ENCODE data around the gene SMARCA2.

The SMARCA2 gene

DNA sequence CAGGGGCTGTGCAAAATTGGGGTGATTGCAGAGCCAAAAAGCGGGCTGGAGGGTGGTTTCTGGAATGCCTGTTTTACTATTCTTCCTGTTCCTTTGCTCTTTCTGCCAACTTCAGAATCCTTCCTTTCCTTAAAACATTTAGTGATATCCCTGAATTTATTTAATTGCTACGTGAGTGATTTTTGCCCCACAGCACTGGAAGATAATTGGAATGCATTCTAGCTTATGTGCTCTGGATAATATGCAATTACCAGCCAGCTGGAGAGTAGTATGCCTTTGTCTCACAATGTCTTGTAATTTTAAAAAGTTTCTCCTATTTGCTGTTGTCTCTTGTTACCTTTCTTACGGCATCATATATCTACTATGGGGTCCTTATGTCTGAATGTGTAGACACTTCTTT is 115.8 kb downstream of the SMARCA2 start:
- no peak for DNase-seq (ENCODE audit: low read depth)
- H3K4me3 ChIP-seq (ENCODE audit: low read depth, low read length) = no peak overlapping the region
- TF ChIP-seq, protein P1, sequence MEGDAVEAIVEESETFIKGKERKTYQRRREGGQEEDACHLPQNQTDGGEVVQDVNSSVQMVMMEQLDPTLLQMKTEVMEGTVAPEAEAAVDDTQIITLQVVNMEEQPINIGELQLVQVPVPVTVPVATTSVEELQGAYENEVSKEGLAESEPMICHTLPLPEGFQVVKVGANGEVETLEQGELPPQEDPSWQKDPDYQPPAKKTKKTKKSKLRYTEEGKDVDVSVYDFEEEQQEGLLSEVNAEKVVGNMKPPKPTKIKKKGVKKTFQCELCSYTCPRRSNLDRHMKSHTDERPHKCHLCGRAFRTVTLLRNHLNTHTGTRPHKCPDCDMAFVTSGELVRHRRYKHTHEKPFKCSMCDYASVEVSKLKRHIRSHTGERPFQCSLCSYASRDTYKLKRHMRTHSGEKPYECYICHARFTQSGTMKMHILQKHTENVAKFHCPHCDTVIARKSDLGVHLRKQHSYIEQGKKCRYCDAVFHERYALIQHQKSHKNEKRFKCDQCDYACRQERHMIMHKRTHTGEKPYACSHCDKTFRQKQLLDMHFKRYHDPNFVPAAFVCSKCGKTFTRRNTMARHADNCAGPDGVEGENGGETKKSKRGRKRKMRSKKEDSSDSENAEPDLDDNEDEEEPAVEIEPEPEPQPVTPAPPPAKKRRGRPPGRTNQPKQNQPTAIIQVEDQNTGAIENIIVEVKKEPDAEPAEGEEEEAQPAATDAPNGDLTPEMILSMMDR (conservative IDR thresholded peaks at IDR 0.05; ENCODE audit: low read depth, low read length) = no peak

DNA sequence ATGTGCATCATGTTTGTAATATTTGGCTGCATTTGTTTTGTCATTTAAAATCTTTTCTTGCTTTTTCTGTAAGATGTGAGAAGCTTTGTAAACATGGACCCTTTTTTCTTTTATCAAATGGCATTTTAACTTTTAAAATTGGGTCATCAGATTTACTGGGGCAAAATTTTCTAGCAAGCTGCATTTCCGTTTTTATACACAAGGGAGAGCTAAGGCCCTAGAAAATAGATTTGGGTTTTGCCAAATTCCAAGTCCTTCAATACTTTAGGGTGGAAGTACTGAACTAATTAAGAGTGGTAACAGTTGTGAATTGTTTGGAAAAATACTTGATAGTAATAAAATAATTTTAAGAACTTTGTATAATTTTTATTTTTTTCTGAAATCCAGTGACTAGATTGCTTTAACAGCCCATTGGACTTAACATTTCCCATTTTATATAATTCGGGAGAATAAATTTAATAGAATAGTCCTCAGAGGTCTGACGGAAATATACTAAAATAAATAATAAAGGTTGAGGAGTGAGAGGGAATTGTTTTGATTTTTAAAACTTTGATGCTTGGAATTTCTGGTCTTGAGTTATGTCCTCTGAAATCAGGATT is 117.4 kb downstream of the SMARCA2 start:
- no peak overlapping the region for H3K4me3 ChIP-seq (ENCODE audit: low read depth, low read length)
- DNase-seq (ENCODE audit: low read depth) = peak; percentile 72
- TF ChIP-seq, protein P1 (conservative IDR thresholded peaks at IDR 0.05; ENCODE audit: low read depth, low read length) = peak; percentile 71

DNA sequence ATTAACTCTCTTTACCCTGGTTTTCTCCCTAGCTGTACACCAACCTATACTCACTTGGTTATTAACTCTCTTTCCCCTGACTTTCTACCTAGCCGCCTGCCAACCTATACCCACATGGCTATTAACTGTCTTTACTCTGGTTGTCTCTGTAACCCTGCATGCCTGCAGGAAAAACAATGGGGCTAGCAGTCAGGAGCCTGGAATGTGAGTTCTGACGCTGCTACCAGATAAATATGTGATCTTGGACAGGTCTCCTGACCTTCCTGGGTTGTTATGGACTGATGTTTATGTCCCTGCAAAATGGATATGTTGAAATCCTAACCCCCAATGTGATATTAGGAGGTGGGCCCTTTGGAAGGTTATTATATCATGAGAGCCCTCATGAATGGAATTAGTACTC is 119.2 kb downstream of the SMARCA2 start:
- TF ChIP-seq, protein P1 (conservative IDR thresholded peaks at IDR 0.05; ENCODE audit: low read depth, low read length) = no peak
- peak; percentile 57 for DNase-seq (ENCODE audit: low read depth)

DNA sequence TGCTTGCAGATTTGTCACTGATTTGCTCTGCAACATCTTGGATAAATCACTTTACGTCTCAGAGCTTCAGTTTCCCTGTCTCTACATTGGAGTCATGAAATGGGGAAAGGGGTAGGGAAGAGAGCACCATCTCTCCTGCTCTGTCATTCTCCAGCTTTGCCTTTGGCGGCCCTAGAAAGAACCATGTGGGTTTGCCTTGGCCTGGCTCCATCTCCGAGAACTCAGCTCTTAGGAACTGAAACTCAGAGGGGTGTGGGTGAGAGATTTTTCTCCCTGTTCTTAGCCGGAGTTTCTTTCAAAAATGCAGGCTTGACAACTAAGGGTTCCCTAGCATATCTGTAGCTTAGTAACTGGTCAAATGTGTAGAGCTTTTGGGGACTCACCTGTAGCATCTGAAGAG is 123.5 kb downstream of the SMARCA2 start:
- TF ChIP-seq, protein P1 (conservative IDR thresholded peaks at IDR 0.05; ENCODE audit: low read depth, low read length) = no peak
- DNase-seq (ENCODE audit: low read depth) = no peak
- H3K4me3 ChIP-seq (ENCODE audit: low read depth, low read length) = no peak overlapping the region

More for the DNA sequence above, 119.2 kb downstream of the SMARCA2 start:
- no peak overlapping the region for H3K4me3 ChIP-seq (ENCODE audit: low read depth, low read length)

DNA sequence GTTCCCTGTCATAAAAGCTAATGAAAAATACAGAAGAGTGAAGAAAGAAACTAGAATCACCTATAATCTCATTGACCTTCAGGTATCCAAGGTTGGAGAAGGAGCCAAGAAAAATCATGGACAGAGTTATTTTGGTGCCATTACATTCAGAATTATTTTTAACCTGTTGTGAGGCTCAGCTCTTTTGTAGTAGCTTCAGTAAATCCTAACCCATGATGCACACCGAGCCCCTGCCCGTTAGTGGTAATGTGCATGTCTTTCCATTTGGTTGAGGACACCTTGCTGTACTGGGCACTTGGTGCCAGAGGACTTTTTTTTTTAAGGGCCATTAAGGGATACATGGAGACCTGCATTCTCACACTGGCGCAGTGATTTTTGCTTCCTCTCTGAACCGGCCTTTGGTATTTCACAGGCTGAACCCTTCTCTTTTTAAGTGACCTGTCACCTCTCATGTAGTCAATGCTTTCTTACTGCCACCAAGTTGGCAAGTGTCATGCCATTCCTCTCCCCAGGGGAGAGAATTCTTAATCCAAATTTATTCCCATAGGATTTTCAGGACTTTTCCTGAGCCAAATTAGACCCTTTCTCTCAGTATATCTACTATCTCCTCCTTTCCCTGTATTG is 125.6 kb downstream of the SMARCA2 start:
- TF ChIP-seq, protein P1 (conservative IDR thresholded peaks at IDR 0.05; ENCODE audit: low read depth, low read length) = no peak
- DNase-seq (ENCODE audit: low read depth) = no peak
- no peak overlapping the region for H3K4me3 ChIP-seq (ENCODE audit: low read depth, low read length)

DNA sequence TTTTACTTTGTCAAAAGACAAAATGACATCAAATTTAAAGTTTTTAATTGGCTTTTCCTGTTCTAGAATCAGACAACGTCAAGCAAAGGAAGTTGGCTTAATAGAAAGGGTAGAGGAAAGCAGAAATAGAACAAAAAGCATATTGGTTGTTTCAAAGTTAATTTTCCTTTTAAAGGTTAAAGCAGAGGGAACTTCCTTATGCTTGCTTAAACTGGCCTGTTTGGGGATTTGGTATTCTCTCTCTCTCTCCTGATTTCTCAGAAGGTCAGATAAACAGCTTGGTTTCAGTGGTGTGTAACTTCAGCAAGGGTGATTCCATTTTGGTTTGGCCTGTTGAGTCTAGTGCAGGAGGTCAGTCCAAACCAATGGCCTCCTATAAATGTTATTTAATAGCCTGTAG is 127.1 kb downstream of the SMARCA2 start:
- no peak for DNase-seq (ENCODE audit: low read depth)
- no peak overlapping the region for H3K4me3 ChIP-seq (ENCODE audit: low read depth, low read length)
- TF ChIP-seq, protein P1 (conservative IDR thresholded peaks at IDR 0.05; ENCODE audit: low read depth, low read length) = no peak

DNA sequence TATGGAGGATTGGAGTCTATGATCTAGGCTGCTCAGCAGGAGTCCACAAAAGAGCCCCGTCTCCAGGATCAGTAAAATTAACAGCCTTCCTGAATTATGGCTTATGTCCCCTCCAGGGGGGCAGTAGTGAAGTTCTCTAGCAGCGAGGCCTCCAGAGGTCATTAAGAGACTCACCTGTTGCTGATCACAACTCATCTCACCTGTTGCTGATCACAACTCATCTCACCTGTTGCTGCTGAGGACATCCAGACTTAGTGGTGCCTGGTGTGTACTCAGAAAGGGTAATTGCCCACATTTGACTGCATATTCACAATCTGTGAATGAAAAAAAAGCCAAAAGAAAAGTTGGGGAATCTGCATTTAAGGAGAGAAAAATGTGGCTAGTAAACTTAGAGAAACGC is 129.5 kb downstream of the SMARCA2 start:
- no peak for DNase-seq (ENCODE audit: low read depth)
- H3K4me3 ChIP-seq (ENCODE audit: low read depth, low read length) = no peak overlapping the region
- TF ChIP-seq, protein P1 (conservative IDR thresholded peaks at IDR 0.05; ENCODE audit: low read depth, low read length) = no peak
